Left ventricle myocardium inferior (tissue), 1 donor: ENCODE measurements around the gene FJX1. TPM values are rescaled to one million over a fixed set of nuclear protein-coding genes. Genes with fewer than 3 reads are reported as not detected.

Source experiments
- total RNA-seq: library from RNA; stranded (reverse); fragmentation: NEBNext Ultra II Directional; extraction: Animal tissue kit (Norgen Biotek cat#: 25700); gene quantifications from one replicate; pipeline ENCODE4 v1.2.1, GENCODE V29; 2021
- donor health status: DM: no; HTN: yes; CAD: no; lungs with severe emphysema.

The FJX1 gene
- total RNA-seq, 1 donor from 2014 or later = 0.88 TPM

Other genes with a start within 250 kb of the FJX1 start
- gene SLC1A2, start 198.9 kb upstream of the FJX1 start, total RNA-seq = 8.4 TPM
- gene PAMR1, start 92.8 kb upstream of the FJX1 start, total RNA-seq = 12.9 TPM
- 42.3 TPM for gene TRIM44, start 44.3 kb downstream of the FJX1 start, total RNA-seq